Stomach (tissue), 9 donors: ENCODE results near the gene PVALEF. TPM values are rescaled to one million over a fixed set of nuclear protein-coding genes. Genes with fewer than 3 reads are reported as not detected.

ENCODE experiments used
- DNase-seq, 2 donors: peaks; one replicate each; pipeline versions ENCODE4 v3.0.0 to v3.0.0-alpha.2; 2013 to 2019
- H3K27ac ChIP-seq, 5 donors: fragments of 200-600 bp in 4 of 5; sonication (generic) in 4 of 5; one replicate each; pipeline ENCODE4 v1.5.1; 2013 to 2019; ENCODE audit warnings: mild to moderate bottlenecking in 1 of 5, moderate library complexity in 1 of 5
- H3K27me3 ChIP-seq, 3 donors: fragments of 200-600 bp; sonication (generic); one replicate each; pipeline ENCODE4 v1.5.1; 2017 to 2019; ENCODE audit warnings: mixed run types in 1 of 3
- H3K36me3 ChIP-seq, 4 donors: fragments of 200-600 bp; sonication (generic); 1 replicate in 3 of 4; 2 replicates in 1 of 4; pipeline ENCODE4 v1.5.1; 2016 to 2019
- H3K4me1 ChIP-seq, 4 donors: fragments of 200-600 bp; sonication (generic); one replicate each; pipeline ENCODE4 v1.5.1; 2016 to 2019
- H3K4me3 ChIP-seq, 4 donors: fragments of 200-600 bp; sonication (generic) in 3 of 4; one replicate each; pipeline ENCODE4 v1.5.1; 2016 to 2019; ENCODE audit warnings: mild to moderate bottlenecking in 1 of 4
- H3K9me3 ChIP-seq, 4 donors: fragments of 200-600 bp; sonication (generic); one replicate each; pipeline ENCODE4 v1.5.1; 2016 to 2019
- CTCF ChIP-seq, 7 experiments: fragments of 450-650 bp in 4 of 7; fragments of 200-600 bp in 3 of 7; sonication (generic) in 3 of 7; IDR thresholded peaks; one replicate each; pipeline ENCODE4 v1.5.1; 2016 to 2019; ENCODE audit warnings: antibody characterized with exemption in 7 of 7, control low read depth in 2 of 7, mild to moderate bottlenecking in 1 of 7
- EP300 ChIP-seq: sonication (generic); formaldehyde crosslinking; IDR thresholded peaks from one replicate; pipeline ENCODE4 v1.6.1; 2017; ENCODE audit warnings: antibody characterized with exemption
- POLR2A ChIP-seq, 4 donors: fragments of 450-650 bp; IDR thresholded peaks; one replicate each; pipeline ENCODE4 v1.6.1; 2016; ENCODE audit warnings: antibody characterized with exemption in 4 of 4, control low read depth in 2 of 4, mild to moderate bottlenecking in 1 of 4, moderate library complexity in 1 of 4
- POLR2AphosphoS5 ChIP-seq, 3 donors: sonication (generic); formaldehyde crosslinking; IDR thresholded peaks; one replicate each; pipeline ENCODE4 v1.6.1; 2016; ENCODE audit warnings: antibody characterized with exemption in 3 of 3
- WGBS, 5 donors: extraction: QIAGEN DNeasy Blood & Tissue Kit in 3 of 5; methylation state at CpG; one replicate each; pipeline versions ENCODE4 v1.1.5 to v1.1.7; 2013 to 2018; 5-methylcytosine and 5-hydroxymethylcytosine counted together
- intact Hi-C: fragments of 100-400 bp; cut with DNase I; formaldehyde crosslinking; loops from one replicate; pipeline ENCODE4 v1.15.1; 2023; ENCODE audit warnings: low total_unique reads
- polyA plus RNA-seq, 3 donors: library from polyadenylated mRNA; stranded (reverse); fragments of 200-250 nt; gene quantifications; one replicate each; pipeline ENCODE4 v1.2.3, GENCODE V29; 2013
- total RNA-seq, 5 donors: library from RNA; depleted of rRNA; stranded (reverse); fragments of >200 nt; gene quantifications; one replicate each; pipeline versions ENCODE4 v1.1.0 to v1.2.3, GENCODE V29; 2014 to 2016
- donor health status: healthy with polysubstance abuse.
- donor health status: Bipolar disorder and iron deficiency.
- donor health status: healthy.

PVALEF gene
- total and polyA plus RNA-seq, 8 donors = not detected

- DNase-seq = peak; percentile 79 to 91
- Histone ChIP-seq H3K27ac (peak overlapping the region in 2 of 5 donors; percentile 11 to 30), H3K27me3 (no peaks in the 10 kb centered on the region), H3K4me3 (no peak overlapping the region), H3K36me3 (peaks cover 0 to 64% (median 47%) of the 10 kb centered on the region in 4 donors), H3K4me1 (peaks cover 0 to 20% (median 12%) of the 10 kb centered on the region in 4 donors), H3K9me3 (no peaks in the 10 kb centered on the region)
- 51 to 60% (median 55%) methylated on average over 23 to 27 of the region's 27 CpGs for WGBS, 5 donors
- TF ChIP-seq CTCF (IDR thresholded peaks at IDR 0.05) (peak in 5 of 7 experiments; percentile 57 to 84 (median 74)), EP300 (no peak), POLR2AphosphoS5 (IDR thresholded peaks at IDR 0.05) (peak in 1 of 3 donors; percentile 53), POLR2A (IDR thresholded peaks at IDR 0.05) (no peak)
- intact Hi-C loops = no loop called here
Observed at GRCh38 chr17:81200695-81201580, 35.6 kb downstream of the PVALEF start.

- Histone ChIP-seq H3K4me3 (no peak overlapping the region), H3K27ac (no peak overlapping the region), H3K27me3 (no peaks in the 10 kb centered on the region), H3K4me1 (peaks cover 0 to 20% (median 12%) of the 10 kb centered on the region in 4 donors), H3K9me3 (no peaks in the 10 kb centered on the region), H3K36me3 (peaks cover 0 to 64% (median 48%) of the 10 kb centered on the region in 4 donors)
- DNase-seq = no peak
- TF ChIP-seq CTCF (IDR thresholded peaks at IDR 0.05) (no peak), POLR2A (IDR thresholded peaks at IDR 0.05) (no peak), EP300 (no peak), POLR2AphosphoS5 (IDR thresholded peaks at IDR 0.05) (no peak)
- intact Hi-C loops = no loop called here
- 93 to 97% (median 96%) methylated on average over 7 to 10 of the region's 10 CpGs for WGBS, 5 donors
Observed at GRCh38 chr17:81202318-81202717, 37.0 kb downstream of the PVALEF start.

GRCh38 chr17:81203136-81203535 lies 37.8 kb downstream of the PVALEF start:
- no peak overlapping the region for H3K4me3 ChIP-seq
- WGBS, 5 donors = 92 to 98% (median 96%) methylated on average over 20 of the region's 20 CpGs
- intact Hi-C loops = no loop called here
- peaks cover 0 to 20% (median 12%) of the 10 kb centered on the region in 4 donors for H3K4me1 ChIP-seq
- no peak for DNase-seq
- TF ChIP-seq CTCF (IDR thresholded peaks at IDR 0.05) (no peak), EP300 (no peak), POLR2AphosphoS5 (IDR thresholded peaks at IDR 0.05) (no peak), POLR2A (IDR thresholded peaks at IDR 0.05) (no peak)
- no peaks in the 10 kb centered on the region for H3K27me3 ChIP-seq
- no peak overlapping the region for H3K27ac ChIP-seq
- H3K9me3 ChIP-seq = no peaks in the 10 kb centered on the region
- peaks cover 0 to 57% (median 41%) of the 10 kb centered on the region in 4 donors for H3K36me3 ChIP-seq

GRCh38 chr17:81204578-81204977 lies 39.3 kb downstream of the PVALEF start:
- H3K9me3 ChIP-seq = no peaks in the 10 kb centered on the region
- no peak overlapping the region for H3K4me3 ChIP-seq
- no peaks in the 10 kb centered on the region for H3K27me3 ChIP-seq
- 45 to 76% (median 63%) methylated on average over 4 to 10 of the region's 10 CpGs for WGBS, 5 donors
- intact Hi-C loops = no loop called here
- H3K27ac ChIP-seq = no peak overlapping the region
- no peak for DNase-seq
- peaks cover 0 to 50% (median 31%) of the 10 kb centered on the region in 4 donors for H3K36me3 ChIP-seq
- TF ChIP-seq EP300 (no peak), POLR2A (IDR thresholded peaks at IDR 0.05) (no peak), POLR2AphosphoS5 (IDR thresholded peaks at IDR 0.05) (no peak), CTCF (IDR thresholded peaks at IDR 0.05) (no peak)
- peaks cover 0 to 16% (median 12%) of the 10 kb centered on the region in 4 donors for H3K4me1 ChIP-seq
